ENCODE measurements around the gene OR1I1.

- TF ChIP-seq MAFK (IDR thresholded peaks at IDR 0.05; ENCODE audit: low read depth, low read length) (no peak), CTCF (conservative IDR thresholded peaks at IDR 0.05; ENCODE audit: low read depth, low read length) (no peak), POLR2A (IDR thresholded peaks at IDR 0.05; ENCODE audit: low read depth, low read length) (no peak), NFE2L2 (IDR thresholded peaks at IDR 0.05; ENCODE audit: low read depth, low read length) (no peak), SMC3 (IDR thresholded peaks at IDR 0.05; ENCODE audit: low read depth, low read length) (no peak), CEBPB (IDR thresholded peaks at IDR 0.05; ENCODE audit: low read depth, low read length) (no peak), RAD21 (IDR thresholded peaks at IDR 0.05; ENCODE audit: low read length) (no peak)
Measured at GRCh38 chr19:15048885-15049541, 33.0 kb upstream of the OR1I1 start, which contains the start of gene CASP14.

All from IMR-90 (cell line).